K562 (cell line): ENCODE data around the gene SLC4A3. TPM values are rescaled to one million over a fixed set of nuclear protein-coding genes. Genes with fewer than 3 reads are reported as not detected.
A peak's percentile ranks its signal among the peaks of the same experiment; 100 is the strongest.

Source experiments
- ATAC-seq: fragments of 200-7000 bp; cut with Tn5 transposase; 3 replicates; pipeline ENCODE4 v1.9.1; 2020; ENCODE audit warnings: moderate library complexity
- BruUV-seq: library from RNA; stranded (reverse); fragments of 400-500 nt; replicated peaks from 2 replicates; lab custom pipeline; 2021; lab: Mats Ljungman, UMichigan
- CTCF ChIA-PET: fragments of 300-600 bp; formaldehyde crosslinking; extraction: SDS; loops from one replicate; lab custom pipeline; 2021; ENCODE audit warnings: low intra/inter-chr PET ratio; lab: Yijun Ruan, JAX
- POLR2A ChIA-PET: fragments of 300-600, 350-650 bp; sonication (Branson Sonifier 250); formaldehyde crosslinking; extraction: SDS; loops from one replicate; lab custom pipeline; 2021; ENCODE audit warnings: antibody characterized with exemption, inconsistent platforms; lab: Yijun Ruan, JAX
- DNase-seq, 4 experiments: peaks; one replicate each; pipeline versions ENCODE4 v3.0.0 to v3.0.0-alpha.2; 2011 to 2018; ENCODE audit warnings: low spot score in 3 of 4, mixed read lengths in 3 of 4; ENCODE audit errors: extremely low read depth in 1 of 4
- FAIRE-seq: peaks from 2 replicates; lab custom pipeline; 2011; peaks lifted over from hg19 to GRCh38; lab: Jason Lieb, UNC
- H2AFZ ChIP-seq: 2 replicates; pipeline ENCODE4 v1.6.0; 2011; ENCODE audit warnings: low read depth, low read length, control low read depth, inconsistent platforms
- H3K27ac ChIP-seq: fragments of 200-600 bp; 3 replicates; pipeline ENCODE4 v1.8.0; 2011; ENCODE audit warnings: low read depth, mild to moderate bottlenecking, control low read depth, inconsistent platforms, low read length, moderate library complexity, mixed read lengths; ENCODE audit errors: extremely low read depth
- H3K27me3 ChIP-seq, 2 experiments: fragments of 300-600 bp in 1 of 2; 2 replicates in 1 of 2; 3 replicates in 1 of 2; pipeline versions ENCODE4 v1.6.0 to v1.8.0; 2011; ENCODE audit warnings: inconsistent platforms in 2 of 2, low read length in 2 of 2, mild to moderate bottlenecking in 1 of 2, mixed read lengths in 1 of 2, moderate library complexity in 1 of 2; ENCODE audit not compliant: control insufficient read depth in 2 of 2, insufficient read depth in 2 of 2
- H3K36me3 ChIP-seq: fragments of 300-600 bp; 3 replicates; pipeline ENCODE4 v1.8.0; 2011; ENCODE audit warnings: mild to moderate bottlenecking, low read length, inconsistent platforms; ENCODE audit not compliant: control insufficient read depth, insufficient read depth
- H3K4me1 ChIP-seq, 2 experiments: fragments of 200-600 bp in 1 of 2; replicated peaks in 1 of 2; 2 replicates in 1 of 2; 3 replicates in 1 of 2; pipeline versions ENCODE4 v1.5.1 to v1.8.0; 2011; ENCODE audit warnings: inconsistent platforms in 2 of 2, low read length in 2 of 2, mild to moderate bottlenecking in 1 of 2, mixed read lengths in 1 of 2, moderate library complexity in 1 of 2; ENCODE audit not compliant: control insufficient read depth in 2 of 2, insufficient read depth in 2 of 2
- H3K4me2 ChIP-seq: 2 replicates; pipeline ENCODE4 v1.6.1; 2011; ENCODE audit warnings: low read length, control low read depth, inconsistent platforms, mixed read lengths; ENCODE audit not compliant: insufficient read depth
- H3K4me3 ChIP-seq: fragments of 200-600 bp; sonication (generic), shearing (Covaris generic); 2 replicates; pipeline ENCODE4 v1.5.1; 2016; ENCODE audit warnings: control low read depth, inconsistent platforms
- H3K79me2 ChIP-seq: fragments of 200-600 bp; 3 replicates; pipeline ENCODE4 v1.8.0; 2011; ENCODE audit warnings: low read length, inconsistent platforms; ENCODE audit not compliant: control insufficient read depth, insufficient read depth
- H3K9ac ChIP-seq, 2 experiments: 2 replicates each; pipeline versions ENCODE4 v1.6.0 to v1.6.1; 2011; ENCODE audit warnings: low read depth in 2 of 2, low read length in 2 of 2, control low read depth in 1 of 2, inconsistent platforms in 1 of 2, mild to moderate bottlenecking in 1 of 2, mixed read lengths in 1 of 2; ENCODE audit not compliant: insufficient read depth in 1 of 2
- H3K9me1 ChIP-seq: one replicate; pipeline ENCODE4 v1.6.0; 2011; ENCODE audit warnings: inconsistent platforms, mild to moderate bottlenecking, low read length, moderate library complexity; ENCODE audit not compliant: control insufficient read depth, insufficient read depth
- H3K9me3 ChIP-seq: replicated peaks from 2 replicates; pipeline ENCODE4 v1.5.1; 2011; ENCODE audit warnings: low read depth, low read length, inconsistent platforms; ENCODE audit not compliant: control insufficient read depth, insufficient read depth
- H4K20me1 ChIP-seq: replicated peaks from 2 replicates; pipeline ENCODE4 v1.6.1; 2011; ENCODE audit warnings: low read length, inconsistent platforms, mixed read lengths; ENCODE audit not compliant: control insufficient read depth, insufficient read depth
- KDM4B ChIP-seq, 2 experiments: fragments of 450-650 bp in 1 of 2; sonication (generic) in 1 of 2; IDR thresholded peaks; 2 replicates each; pipeline ENCODE4 v1.6.1; 2016 to 2017; ENCODE audit warnings: borderline replicate concordance in 2 of 2, antibody characterized with exemption in 1 of 2, low read depth in 1 of 2, mild to moderate bottlenecking in 1 of 2
- ZNF316 ChIP-seq: fragments of 450-650 bp; IDR thresholded peaks from 2 replicates; pipeline ENCODE4 v1.6.1; 2016
- WGBS: fragments of 100-300 bp; shearing (Covaris generic); methylation state at CpG from one replicate; pipeline ENCODE4 v1.1.6; 2016; ENCODE audit warnings: low coverage, mixed read lengths; ENCODE audit not compliant: insufficient coverage; ENCODE audit errors: missing lambda C conversion rate; 5-methylcytosine and 5-hydroxymethylcytosine counted together
- in situ Hi-C: fragments of 300-500 bp; cut with MboI; formaldehyde crosslinking; loops from 4 replicates; pipeline ENCODE4 v1.15.0; 2018; ENCODE audit warnings: inconsistent platforms, mixed read lengths
- intact Hi-C: fragments of 100-400 bp; cut with micrococcal nuclease; formaldehyde crosslinking; loops from 2 replicates; pipeline ENCODE4 v1.14.2; 2022
- polyA plus RNA-seq, 8 experiments: library from polyadenylated mRNA; depleted of rRNA in 4 of 8; stranded (reverse) in 5 of 8; unstranded in 3 of 8; fragments of >200 nt; fragmentation: Nextera tagmentation in 2 of 8; fragmentation: Illumina TruSeq in 1 of 8; extraction: Ambion mirVana in 2 of 8; extraction: Trizol in 1 of 8; gene quantifications; 2 replicates each; pipeline versions ENCODE4 v1.2.1 to v1.2.3, GENCODE V29; 2011 to 2014; ENCODE audit warnings: inconsistent platforms in 1 of 8, missing spikeins in 1 of 8
- total RNA-seq, 7 experiments: library from RNA; depleted of rRNA in 6 of 7; stranded (reverse); fragments of >200 nt in 6 of 7; fragmentation: Illumina TruSeq in 2 of 7; extraction: Trizol in 2 of 7; gene quantifications; 2 replicates each; pipeline versions ENCODE4 v1.2.1 to v1.2.3, GENCODE V29; 2011 to 2021; ENCODE audit warnings: low replicate concordance in 1 of 7
- TF ChIP-seq, protein P1 (sequence below): sonication (generic); formaldehyde crosslinking; IDR thresholded peaks from 2 replicates; pipeline ENCODE4 v1.8.0; 2022; ENCODE audit warnings: missing genetic modification reagents, mild to moderate bottlenecking, moderate library complexity, borderline replicate concordance
- TF ChIP-seq, protein P2 (sequence below), 3 experiments: IDR thresholded peaks in 2 of 3; conservative IDR thresholded peaks in 1 of 3; 2 replicates each; pipeline ENCODE4 v1.5.1; 2011 to 2012; ENCODE audit warnings: low read length in 3 of 3, mild to moderate bottlenecking in 3 of 3, control low read depth in 2 of 3, improper control_type of control experiment in 1 of 3, inconsistent platforms in 1 of 3, low read depth in 1 of 3, mixed read lengths in 1 of 3, moderate library complexity in 1 of 3; ENCODE audit not compliant: insufficient read depth in 2 of 3
- TF ChIP-seq, protein P3 (sequence below): fragments of 200-400 bp; formaldehyde crosslinking; IDR thresholded peaks from 2 replicates; pipeline ENCODE4 v1.6.1; 2017; ENCODE audit warnings: mild to moderate bottlenecking, low read depth, low read length, moderate library complexity

Gene SLC4A3
- total and polyA plus RNA-seq, 9 of the 15 experiments (the other 6 are each of a cell fraction or from before 2014, with no cell fraction given), result 0.04 to 0.31 (median 0.16) TPM; not detected in 5

DNA sequence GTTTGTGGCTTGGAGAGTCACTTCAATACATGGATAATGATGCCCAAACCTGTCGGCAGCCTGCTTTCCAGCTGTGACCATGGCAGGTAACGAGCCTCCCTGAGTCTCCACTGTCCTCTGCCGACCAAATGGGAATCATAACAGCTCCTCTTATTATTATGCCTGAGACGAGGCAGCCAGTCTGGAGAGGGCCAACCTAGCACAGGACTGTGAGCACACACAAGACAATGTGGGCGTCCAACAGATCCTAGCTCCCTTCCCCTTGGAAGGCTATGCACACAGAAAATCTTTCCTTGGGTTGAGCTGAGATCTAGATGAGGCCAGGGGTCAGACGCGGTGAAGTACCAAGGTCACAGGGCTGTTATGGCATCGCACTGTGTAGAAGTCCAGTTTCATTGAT lies 890 bp upstream of the SLC4A3 start:
- no peaks in the 10 kb centered on the region for H3K9me3 ChIP-seq
- peaks cover 0 to 41% of the 10 kb centered on the region in 2 experiments; a peak in 2 of 5 replicates for H3K4me1 ChIP-seq
- ChIA-PET POLR2A (interaction anchor here (0.9 to 1.2 kb wide), 2 partner anchors 11 to 19 kb away, joined by 3 to 4 read pairs; no protein-coding TSS in a partner anchor), CTCF (no interaction called here)
- H3K27ac ChIP-seq, result no peak overlapping the region
- no peaks in the 10 kb centered on the region for H3K9me1 ChIP-seq
- peaks cover 2 to 16% of the 10 kb centered on the region in 2 experiments; a peak in 1 of 5 replicates for H3K27me3 ChIP-seq
- BruUV-seq, result no TSS peak
- ATAC-seq (peak; percentile 13; the same call in 2 of the 3 replicates), FAIRE-seq (no peak), DNase-seq (no peak)
- in situ Hi-C loops, result no loop called here
- no peak overlapping the region for H2AFZ ChIP-seq
- TF ChIP-seq, protein P1, sequence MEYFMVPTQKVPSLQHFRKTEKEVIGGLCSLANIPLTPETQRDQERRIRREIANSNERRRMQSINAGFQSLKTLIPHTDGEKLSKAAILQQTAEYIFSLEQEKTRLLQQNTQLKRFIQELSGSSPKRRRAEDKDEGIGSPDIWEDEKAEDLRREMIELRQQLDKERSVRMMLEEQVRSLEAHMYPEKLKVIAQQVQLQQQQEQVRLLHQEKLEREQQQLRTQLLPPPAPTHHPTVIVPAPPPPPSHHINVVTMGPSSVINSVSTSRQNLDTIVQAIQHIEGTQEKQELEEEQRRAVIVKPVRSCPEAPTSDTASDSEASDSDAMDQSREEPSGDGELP, result no peak
- TF ChIP-seq ZNF316 (no peak), KDM4B (IDR thresholded peaks at IDR 0.05; ENCODE audit: borderline replicate concordance in 2 of 2, low read depth in 1 of 2) (no peak)
- TF ChIP-seq, protein P2, sequence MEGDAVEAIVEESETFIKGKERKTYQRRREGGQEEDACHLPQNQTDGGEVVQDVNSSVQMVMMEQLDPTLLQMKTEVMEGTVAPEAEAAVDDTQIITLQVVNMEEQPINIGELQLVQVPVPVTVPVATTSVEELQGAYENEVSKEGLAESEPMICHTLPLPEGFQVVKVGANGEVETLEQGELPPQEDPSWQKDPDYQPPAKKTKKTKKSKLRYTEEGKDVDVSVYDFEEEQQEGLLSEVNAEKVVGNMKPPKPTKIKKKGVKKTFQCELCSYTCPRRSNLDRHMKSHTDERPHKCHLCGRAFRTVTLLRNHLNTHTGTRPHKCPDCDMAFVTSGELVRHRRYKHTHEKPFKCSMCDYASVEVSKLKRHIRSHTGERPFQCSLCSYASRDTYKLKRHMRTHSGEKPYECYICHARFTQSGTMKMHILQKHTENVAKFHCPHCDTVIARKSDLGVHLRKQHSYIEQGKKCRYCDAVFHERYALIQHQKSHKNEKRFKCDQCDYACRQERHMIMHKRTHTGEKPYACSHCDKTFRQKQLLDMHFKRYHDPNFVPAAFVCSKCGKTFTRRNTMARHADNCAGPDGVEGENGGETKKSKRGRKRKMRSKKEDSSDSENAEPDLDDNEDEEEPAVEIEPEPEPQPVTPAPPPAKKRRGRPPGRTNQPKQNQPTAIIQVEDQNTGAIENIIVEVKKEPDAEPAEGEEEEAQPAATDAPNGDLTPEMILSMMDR (IDR thresholded peaks at IDR 0.05 in 2 of 3, conservative IDR thresholded peaks at IDR 0.05 in 1 of 3; ENCODE audit: insufficient read depth in 2 of 3, low read depth in 1 of 3, low read length in 3 of 3), result 0 out of 6 replicates have a peak, but pooled peaks of 1 of the 3 experiments have one; percentile 3
- TF ChIP-seq, protein P3, sequence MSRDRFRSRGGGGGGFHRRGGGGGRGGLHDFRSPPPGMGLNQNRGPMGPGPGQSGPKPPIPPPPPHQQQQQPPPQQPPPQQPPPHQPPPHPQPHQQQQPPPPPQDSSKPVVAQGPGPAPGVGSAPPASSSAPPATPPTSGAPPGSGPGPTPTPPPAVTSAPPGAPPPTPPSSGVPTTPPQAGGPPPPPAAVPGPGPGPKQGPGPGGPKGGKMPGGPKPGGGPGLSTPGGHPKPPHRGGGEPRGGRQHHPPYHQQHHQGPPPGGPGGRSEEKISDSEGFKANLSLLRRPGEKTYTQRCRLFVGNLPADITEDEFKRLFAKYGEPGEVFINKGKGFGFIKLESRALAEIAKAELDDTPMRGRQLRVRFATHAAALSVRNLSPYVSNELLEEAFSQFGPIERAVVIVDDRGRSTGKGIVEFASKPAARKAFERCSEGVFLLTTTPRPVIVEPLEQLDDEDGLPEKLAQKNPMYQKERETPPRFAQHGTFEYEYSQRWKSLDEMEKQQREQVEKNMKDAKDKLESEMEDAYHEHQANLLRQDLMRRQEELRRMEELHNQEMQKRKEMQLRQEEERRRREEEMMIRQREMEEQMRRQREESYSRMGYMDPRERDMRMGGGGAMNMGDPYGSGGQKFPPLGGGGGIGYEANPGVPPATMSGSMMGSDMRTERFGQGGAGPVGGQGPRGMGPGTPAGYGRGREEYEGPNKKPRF, result no peak
- no peaks in the 10 kb centered on the region for H3K79me2 ChIP-seq
- no peak overlapping the region for H3K9ac ChIP-seq
- intact Hi-C loops, result loop anchor here (5.0 kb wide), 1 partner anchor 84 kb away; the partner anchor contains the start of genes CHPF and TMEM198
- no peak overlapping the region for H3K4me3 ChIP-seq
- no peak overlapping the region for H3K4me2 ChIP-seq
- 33% methylated on average over 7 of the region's 8 CpGs for WGBS
- no peaks in the 10 kb centered on the region for H3K36me3 ChIP-seq
- H4K20me1 ChIP-seq, result no peaks in the 10 kb centered on the region
